GM19193 (cell line): ENCODE measurements around the gene ATN1.

Experiments
- POLR2A ChIP-seq: IDR thresholded peaks from 4 replicates; pipeline ENCODE4 v1.6.1; 2011; ENCODE audit not compliant: insufficient read depth, insufficient read length; ENCODE audit errors: extremely low read depth

ATN1 gene

DNA sequence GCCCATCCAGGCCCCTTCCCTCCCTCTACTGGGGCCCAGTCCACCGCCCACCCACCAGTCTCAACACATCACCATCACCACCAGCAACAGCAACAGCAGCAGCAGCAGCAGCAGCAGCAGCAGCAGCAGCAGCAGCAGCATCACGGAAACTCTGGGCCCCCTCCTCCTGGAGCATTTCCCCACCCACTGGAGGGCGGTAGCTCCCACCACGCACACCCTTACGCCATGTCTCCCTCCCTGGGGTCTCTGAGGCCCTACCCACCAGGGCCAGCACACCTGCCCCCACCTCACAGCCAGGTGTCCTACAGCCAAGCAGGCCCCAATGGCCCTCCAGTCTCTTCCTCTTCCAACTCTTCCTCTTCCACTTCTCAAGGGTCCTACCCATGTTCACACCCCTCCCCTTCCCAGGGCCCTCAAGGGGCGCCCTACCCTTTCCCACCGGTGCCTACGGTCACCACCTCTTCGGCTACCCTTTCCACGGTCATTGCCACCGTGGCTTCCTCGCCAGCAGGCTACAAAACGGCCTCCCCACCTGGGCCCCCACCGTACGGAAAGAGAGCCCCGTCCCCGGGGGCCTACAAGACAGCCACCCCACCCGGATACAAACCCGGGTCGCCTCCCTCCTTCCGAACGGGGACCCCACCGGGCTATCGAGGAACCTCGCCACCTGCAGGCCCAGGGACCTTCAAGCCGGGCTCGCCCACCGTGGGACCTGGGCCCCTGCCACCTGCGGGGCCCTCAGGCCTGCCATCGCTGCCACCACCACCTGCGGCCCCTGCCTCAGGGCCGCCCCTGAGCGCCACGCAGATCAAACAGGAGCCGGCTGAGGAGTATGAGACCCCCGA lies 9.1 kb downstream of the ATN1 start:
- peak; percentile 38 for TF ChIP-seq POLR2A

DNA sequence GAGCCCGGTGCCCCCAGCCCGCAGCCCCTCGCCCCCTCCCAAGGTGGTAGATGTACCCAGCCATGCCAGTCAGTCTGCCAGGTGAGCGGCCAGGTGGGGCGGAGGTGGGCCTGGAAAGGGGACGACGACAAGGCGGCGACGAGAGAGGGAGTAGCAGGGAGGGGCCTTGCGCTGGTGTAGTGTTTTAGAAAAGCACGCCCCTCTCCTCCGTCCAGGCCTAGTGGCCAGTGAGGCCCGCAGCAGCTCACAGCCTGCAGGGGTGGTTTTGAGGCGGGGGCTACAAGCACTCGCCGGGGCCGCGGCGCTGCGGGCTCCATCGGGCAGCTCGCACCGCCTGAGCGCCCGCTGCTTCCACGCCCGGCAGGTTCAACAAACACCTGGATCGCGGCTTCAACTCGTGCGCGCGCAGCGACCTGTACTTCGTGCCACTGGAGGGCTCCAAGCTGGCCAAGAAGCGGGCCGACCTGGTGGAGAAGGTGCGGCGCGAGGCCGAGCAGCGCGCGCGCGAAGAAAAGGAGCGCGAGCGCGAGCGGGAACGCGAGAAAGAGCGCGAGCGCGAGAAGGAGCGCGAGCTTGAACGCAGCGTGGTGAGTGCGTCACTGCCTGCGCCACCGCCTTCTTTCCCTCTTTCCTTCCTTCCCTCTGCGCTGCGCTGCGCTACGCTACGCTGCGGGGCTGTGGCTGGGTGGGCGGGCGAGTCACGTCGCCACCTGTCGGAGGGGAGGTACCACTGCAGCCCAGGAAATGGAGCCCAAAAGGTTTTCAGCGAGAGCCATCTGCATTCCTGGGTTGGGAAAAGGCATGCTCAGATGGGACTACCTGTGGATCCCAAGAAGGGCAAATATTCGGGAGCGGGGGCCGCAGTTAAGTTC lies 10.0 kb downstream of the ATN1 start:
- peak; percentile 90 for TF ChIP-seq POLR2A

GRCh38 chr12:6938353-6939190 lies 10.8 kb downstream of the ATN1 start:
- TF ChIP-seq POLR2A, result no peak

- no peak for TF ChIP-seq POLR2A
Measured at GRCh38 chr12:6939191-6939540, 11.4 kb downstream of the ATN1 start.

- TF ChIP-seq POLR2A, result no peak
Measured at GRCh38 chr12:6941267-6941666, 13.5 kb downstream of the ATN1 start.

DNA sequence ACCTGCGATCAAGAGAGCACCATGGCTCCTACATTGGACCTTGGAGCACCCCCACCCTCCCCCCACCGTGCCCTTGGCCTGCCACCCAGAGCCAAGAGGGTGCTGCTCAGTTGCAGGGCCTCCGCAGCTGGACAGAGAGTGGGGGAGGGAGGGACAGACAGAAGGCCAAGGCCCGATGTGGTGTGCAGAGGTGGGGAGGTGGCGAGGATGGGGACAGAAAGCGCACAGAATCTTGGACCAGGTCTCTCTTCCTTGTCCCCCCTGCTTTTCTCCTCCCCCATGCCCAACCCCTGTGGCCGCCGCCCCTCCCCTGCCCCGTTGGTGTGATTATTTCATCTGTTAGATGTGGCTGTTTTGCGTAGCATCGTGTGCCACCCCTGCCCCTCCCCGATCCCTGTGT lies 14.0 kb downstream of the ATN1 start:
- TF ChIP-seq POLR2A, result no peak

GRCh38 chr12:6942331-6942665 lies 14.5 kb downstream of the ATN1 start:
- no peak for TF ChIP-seq POLR2A

GRCh38 chr12:6943389-6943721 lies 15.6 kb downstream of the ATN1 start:
- no peak for TF ChIP-seq POLR2A

DNA sequence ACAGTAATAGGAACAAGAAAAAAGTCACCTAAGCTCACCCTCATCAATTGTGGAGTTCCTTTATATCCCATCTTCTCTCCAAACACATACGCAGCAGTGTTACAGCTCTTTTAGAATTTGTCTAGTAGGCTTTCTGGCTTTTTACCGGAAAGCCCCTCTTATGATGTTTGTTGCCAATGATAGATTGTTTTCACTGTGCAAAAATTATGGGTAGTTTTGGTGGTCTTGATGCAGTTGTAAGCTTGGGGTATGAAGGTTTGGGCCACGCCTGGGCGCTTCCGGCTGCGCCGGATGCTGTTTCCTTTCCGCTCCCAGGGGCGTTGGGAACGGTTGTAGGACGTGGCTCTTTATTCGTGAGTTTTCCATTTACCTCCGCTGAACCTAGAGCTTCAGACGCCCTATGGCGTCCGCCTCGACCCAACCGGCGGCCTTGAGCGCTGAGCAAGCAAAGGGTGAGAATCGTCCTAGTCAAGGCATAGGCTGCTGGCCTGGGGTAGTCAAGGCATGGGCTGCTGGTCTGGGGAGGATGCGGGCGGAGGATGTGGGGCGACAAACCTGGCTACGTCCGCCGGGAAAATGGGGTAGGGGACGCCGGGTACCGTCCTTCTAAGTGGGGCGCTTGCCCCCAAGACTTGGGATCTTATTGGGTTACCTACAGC lies 16.1 kb downstream of the ATN1 start, which contains the start of the genes C12orf57 and RNU7-1:
Gene C12orf57 (plus strand): TSS at position 301 of the 659 bp plus-strand sequence. CDS start 100 bp downstream, at position 401.
Gene RNU7-1 (plus strand): TSS at position 95 of the 659 bp plus-strand sequence.
- TF ChIP-seq POLR2A, result peak; percentile 100

DNA sequence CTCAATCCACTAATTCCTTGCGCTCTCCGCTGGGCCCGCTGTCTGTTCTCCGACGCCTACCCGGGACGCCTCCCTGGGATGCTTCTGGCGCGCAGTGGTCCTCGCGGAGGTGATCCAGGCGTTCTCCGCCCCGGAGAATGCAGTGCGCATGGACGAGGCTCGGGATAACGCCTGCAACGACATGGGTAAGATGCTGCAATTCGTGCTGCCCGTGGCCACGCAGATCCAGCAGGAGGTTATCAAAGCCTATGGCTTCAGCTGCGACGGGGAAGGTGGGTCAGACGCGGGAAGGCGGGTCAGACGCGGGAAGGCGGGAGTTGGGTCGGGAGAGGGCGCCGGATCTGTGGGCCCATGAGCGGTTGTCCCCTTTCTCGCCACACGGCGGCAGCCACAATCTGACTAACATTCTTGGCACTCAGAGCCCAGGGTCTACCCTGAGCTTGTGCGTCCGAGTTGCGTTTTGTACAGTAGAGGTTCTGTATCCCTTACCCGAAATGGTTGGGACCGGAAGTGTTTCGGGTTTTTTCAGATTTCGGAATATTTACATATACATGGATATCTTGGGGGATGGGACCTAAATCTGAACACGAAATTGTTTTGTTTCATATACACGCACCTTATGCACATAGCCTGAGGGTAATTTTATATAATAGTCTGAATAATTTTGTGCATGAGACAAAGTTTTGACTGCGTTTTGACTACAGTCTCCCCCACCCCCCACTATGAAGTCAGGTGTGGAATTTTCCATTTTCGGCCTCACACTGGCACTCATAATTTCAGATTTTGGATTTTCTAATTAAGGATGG lies 16.8 kb downstream of the ATN1 start:
- no peak for TF ChIP-seq POLR2A

DNA sequence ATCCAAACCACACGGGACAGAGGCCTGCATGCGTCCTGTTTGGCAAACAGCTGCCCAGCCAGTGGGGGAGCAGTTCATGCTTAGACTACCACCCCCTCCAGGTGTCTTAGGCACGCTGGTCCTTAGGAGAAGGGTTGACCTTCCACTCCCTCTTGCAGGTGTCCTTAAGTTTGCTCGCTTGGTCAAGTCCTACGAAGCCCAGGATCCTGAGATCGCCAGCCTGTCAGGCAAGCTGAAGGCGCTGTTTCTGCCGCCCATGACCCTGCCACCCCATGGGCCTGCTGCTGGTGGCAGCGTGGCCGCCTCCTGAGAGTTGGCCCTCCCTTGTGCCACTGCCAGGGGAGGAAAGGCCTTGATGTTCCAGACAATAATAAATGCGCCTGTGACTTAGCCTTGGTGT lies 17.9 kb downstream of the ATN1 start:
- no peak for TF ChIP-seq POLR2A

- peak; percentile 65 for TF ChIP-seq POLR2A
Measured at GRCh38 chr12:6946033-6946919, 18.5 kb downstream of the ATN1 start.

GRCh38 chr12:6946920-6947374 lies 19.2 kb downstream of the ATN1 start:
- TF ChIP-seq POLR2A, result no peak
